Transverse colon (tissue), 4 donors: Measurements from ENCODE around the gene UMAD1. TPM values are rescaled to one million over a fixed set of nuclear protein-coding genes. Genes with fewer than 3 reads are reported as not detected.
"Not testable (repeated sequence)": the region's sequence is repeated elsewhere in the genome, so short reads cannot be mapped to it uniquely, and the experiment has no call there.

Experiments used
- DNase-seq: peaks from one replicate; pipeline ENCODE4 v3.0.0-alpha.2; 2019
- H3K27ac ChIP-seq, 4 donors: fragments of 200-600 bp; sonication (generic); 2 replicates each; pipeline ENCODE4 v1.5.1; 2016 to 2018; ENCODE audit warnings: inconsistent platforms in 4 of 4
- H3K27me3 ChIP-seq: fragments of 200-600 bp; sonication (generic); 2 replicates; pipeline ENCODE4 v1.5.1; 2017; ENCODE audit warnings: inconsistent platforms
- H3K36me3 ChIP-seq, 4 donors: fragments of 200-600 bp; sonication (generic); 2 replicates each; pipeline ENCODE4 v1.5.1; 2017 to 2019; ENCODE audit warnings: inconsistent platforms in 4 of 4
- H3K4me1 ChIP-seq, 4 donors: fragments of 200-600 bp; sonication (generic); 2 replicates each; pipeline ENCODE4 v1.5.1; 2017 to 2020; ENCODE audit warnings: inconsistent platforms in 4 of 4
- H3K4me3 ChIP-seq, 4 donors: fragments of 200-600 bp; sonication (generic); 1 replicate in 1 of 4; 2 replicates in 3 of 4; pipeline versions ENCODE4 v1.5.1 to v1.6.1; 2017 to 2019; ENCODE audit warnings: inconsistent platforms in 4 of 4
- H3K9me3 ChIP-seq, 2 donors: fragments of 200-600 bp; sonication (generic); 2 replicates each; pipeline ENCODE4 v1.5.1; 2017 to 2019; ENCODE audit warnings: inconsistent platforms in 2 of 2
- CTCF ChIP-seq, 5 experiments: fragments of 200-600 bp in 3 of 5; fragments of 450-650 bp in 2 of 5; sonication (generic) in 3 of 5; IDR thresholded peaks; 1 replicate in 2 of 5; 2 replicates in 3 of 5; pipeline ENCODE4 v1.5.1; 2016 to 2017; ENCODE audit warnings: antibody characterized with exemption in 5 of 5, inconsistent platforms in 3 of 5, mild to moderate bottlenecking in 2 of 5, moderate library complexity in 1 of 5
- EP300 ChIP-seq: sonication (generic); formaldehyde crosslinking; IDR thresholded peaks from one replicate; pipeline ENCODE4 v1.6.1; 2017; ENCODE audit warnings: antibody characterized with exemption, low read depth
- POLR2A ChIP-seq: fragments of 450-650 bp; IDR thresholded peaks from one replicate; pipeline ENCODE4 v1.6.1; 2016; ENCODE audit warnings: antibody characterized with exemption, mild to moderate bottlenecking, moderate library complexity
- POLR2AphosphoS5 ChIP-seq, 3 donors: sonication (generic); formaldehyde crosslinking; IDR thresholded peaks; one replicate each; pipeline ENCODE4 v1.6.1; 2016; ENCODE audit warnings: antibody characterized with exemption in 3 of 3
- WGBS, 2 donors: methylation state at CpG; one replicate each; pipeline ENCODE4 v1.1.5; 2018; ENCODE audit warnings: low coverage in 1 of 2; 5-methylcytosine and 5-hydroxymethylcytosine counted together
- in situ Hi-C, 4 donors: fragments of 200-750 bp; cut with MboI; loops; one replicate each; pipeline versions ENCODE4 v1.15.0 to v1.15.1; 2017; ENCODE audit warnings: low sequenced_read_pairs in 3 of 4, low pct_ligation_motif_present in 1 of 4, low pct_unique_long_range_greater_than_20kb in 1 of 4
- intact Hi-C: fragments of 100-400 bp; cut with DNase I; formaldehyde crosslinking; loops from one replicate; pipeline ENCODE4 v1.15.1; 2023; ENCODE audit warnings: low total_unique reads
- total RNA-seq, 4 donors: library from RNA; depleted of rRNA; stranded (reverse); fragments of >200 nt; gene quantifications; one replicate each; pipeline ENCODE4 v1.1.0, GENCODE V29; 2016

UMAD1 gene
- total RNA-seq, 4 donors from 2014 or later: 0.40 to 21.3 (median 14.6) TPM

GRCh38 chr7:7675686-7676085 lies 35.1 kb downstream of the UMAD1 start:
- H3K36me3 ChIP-seq: peaks cover 0 to 3% (median 0%) of the 10 kb centered on the region in 4 donors
- WGBS, 2 donors: 84 to 90% methylated on average over 1 to 6 of the region's 6 CpGs
- no peak for DNase-seq
- H3K4me1 ChIP-seq: peaks cover 0 to under 1% (median under 1%) of the 10 kb centered on the region in 4 donors
- H3K27ac ChIP-seq: no peak overlapping the region
- no peak overlapping the region for H3K4me3 ChIP-seq
- no peaks in the 10 kb centered on the region for H3K9me3 ChIP-seq
- in situ Hi-C loops (no loop called here), intact Hi-C loops (no loop called here)
- TF ChIP-seq EP300: no peak
- TF ChIP-seq POLR2AphosphoS5 (IDR thresholded peaks at IDR 0.05): no peak
- no peak for TF ChIP-seq POLR2A
- TF ChIP-seq CTCF (IDR thresholded peaks at IDR 0.05): no peak
- H3K27me3 ChIP-seq: no peaks in the 10 kb centered on the region

- H3K9me3 ChIP-seq, DNase-seq, intact Hi-C loops, H3K27ac ChIP-seq, H3K36me3 ChIP-seq, H3K4me3 ChIP-seq, H3K27me3 ChIP-seq: not testable (repeated sequence)
- WGBS, 2 donors: 98 to 100% methylated on average over 2 of the region's 2 CpGs
- H3K4me1 ChIP-seq: peaks cover 0 to 23% (median 4%) of the 10 kb centered on the region in 4 donors
- in situ Hi-C loops: loop anchor here in 1 of 4 donors (10.0 kb wide), 1 partner anchor 85 kb away; no protein-coding TSS in a partner anchor
These were observed 39.1 kb downstream of the UMAD1 start for GRCh38 chr7:7679640-7680039.

GRCh38 chr7:7681191-7681935 lies 40.8 kb downstream of the UMAD1 start:
- DNase-seq: peak; percentile 36
- TF ChIP-seq POLR2AphosphoS5 (IDR thresholded peaks at IDR 0.05) (no peak), EP300 (no peak), POLR2A (no peak), CTCF (IDR thresholded peaks at IDR 0.05) (peak; percentile 57 to 69 (median 63))
- no peaks in the 10 kb centered on the region for H3K36me3 ChIP-seq
- H3K4me1 ChIP-seq: peaks cover 0 to 23% (median 4%) of the 10 kb centered on the region in 4 donors
- no peaks in the 10 kb centered on the region for H3K27me3 ChIP-seq
- no peak overlapping the region for H3K4me3 ChIP-seq
- in situ Hi-C loops: loop anchor here in 1 of 4 donors (10.0 kb wide), 1 partner anchor 83 kb away; no protein-coding TSS in a partner anchor
- intact Hi-C loops: no loop called here
- no peaks in the 10 kb centered on the region for H3K9me3 ChIP-seq
- peak overlapping the region in 2 of 4 donors; percentile 10 to 24 for H3K27ac ChIP-seq
- WGBS, 2 donors: 36 to 46% methylated on average over 7 of the region's 7 CpGs

GRCh38 chr7:7681936-7682329 lies 41.4 kb downstream of the UMAD1 start:
- Histone ChIP-seq H3K36me3 (no peaks in the 10 kb centered on the region), H3K9me3 (no peaks in the 10 kb centered on the region), H3K4me3 (no peak overlapping the region), H3K27me3 (no peaks in the 10 kb centered on the region), H3K4me1 (peaks cover 0 to 27% (median 4%) of the 10 kb centered on the region in 4 donors), H3K27ac (no peak overlapping the region)
- no peak for TF ChIP-seq EP300
- TF ChIP-seq POLR2A: no peak
- no peak for TF ChIP-seq CTCF (IDR thresholded peaks at IDR 0.05)
- no peak for TF ChIP-seq POLR2AphosphoS5 (IDR thresholded peaks at IDR 0.05)
- in situ Hi-C loops: loop anchor here in 1 of 4 donors (10.0 kb wide), 1 partner anchor 83 kb away; no protein-coding TSS in a partner anchor
- intact Hi-C loops: no loop called here
- no peak for DNase-seq
